WTC11 (cell line): Measurements from ENCODE around the gene SHROOM2.

Experiments
- CBFB ChIP-seq: sonication (generic); formaldehyde crosslinking; IDR thresholded peaks from 2 replicates; pipeline ENCODE4 v1.8.1; 2022; ENCODE audit warnings: mild to moderate bottlenecking, low read depth, missing genetic modification reagents
- ESRRA ChIP-seq: sonication (generic); formaldehyde crosslinking; IDR thresholded peaks from 2 replicates; pipeline ENCODE4 v1.8.1; 2022; ENCODE audit warnings: mild to moderate bottlenecking, missing genetic modification reagents, borderline replicate concordance
- FOXP1 ChIP-seq: sonication (generic); formaldehyde crosslinking; IDR thresholded peaks from 2 replicates; pipeline ENCODE4 v1.8.0; 2022; ENCODE audit warnings: missing genetic modification reagents, mild to moderate bottlenecking, moderate library complexity, borderline replicate concordance
- TEAD4 ChIP-seq: sonication (generic); formaldehyde crosslinking; IDR thresholded peaks from 2 replicates; pipeline ENCODE4 v1.8.0; 2022; ENCODE audit warnings: mild to moderate bottlenecking, missing genetic modification reagents
- ZNF232 ChIP-seq: sonication (generic); formaldehyde crosslinking; IDR thresholded peaks from 2 replicates; pipeline ENCODE4 v1.8.0; 2022; ENCODE audit warnings: mild to moderate bottlenecking, missing genetic modification reagents
- TF ChIP-seq, protein P1 (sequence below): fragments of 200-600 bp; IDR thresholded peaks from 2 replicates; pipeline ENCODE4 v1.8.0; 2022; ENCODE audit warnings: antibody characterized with exemption
- TF ChIP-seq, protein P2 (sequence below): sonication (generic); formaldehyde crosslinking; IDR thresholded peaks from 2 replicates; pipeline ENCODE4 v1.8.1; 2022; ENCODE audit warnings: low read depth, missing genetic modification reagents, borderline replicate concordance
- TF ChIP-seq, protein P3 (sequence below): sonication (generic); formaldehyde crosslinking; IDR thresholded peaks from 2 replicates; pipeline ENCODE4 v1.8.1; 2023; ENCODE audit warnings: mild to moderate bottlenecking, missing genetic modification reagents, moderate library complexity

DNA sequence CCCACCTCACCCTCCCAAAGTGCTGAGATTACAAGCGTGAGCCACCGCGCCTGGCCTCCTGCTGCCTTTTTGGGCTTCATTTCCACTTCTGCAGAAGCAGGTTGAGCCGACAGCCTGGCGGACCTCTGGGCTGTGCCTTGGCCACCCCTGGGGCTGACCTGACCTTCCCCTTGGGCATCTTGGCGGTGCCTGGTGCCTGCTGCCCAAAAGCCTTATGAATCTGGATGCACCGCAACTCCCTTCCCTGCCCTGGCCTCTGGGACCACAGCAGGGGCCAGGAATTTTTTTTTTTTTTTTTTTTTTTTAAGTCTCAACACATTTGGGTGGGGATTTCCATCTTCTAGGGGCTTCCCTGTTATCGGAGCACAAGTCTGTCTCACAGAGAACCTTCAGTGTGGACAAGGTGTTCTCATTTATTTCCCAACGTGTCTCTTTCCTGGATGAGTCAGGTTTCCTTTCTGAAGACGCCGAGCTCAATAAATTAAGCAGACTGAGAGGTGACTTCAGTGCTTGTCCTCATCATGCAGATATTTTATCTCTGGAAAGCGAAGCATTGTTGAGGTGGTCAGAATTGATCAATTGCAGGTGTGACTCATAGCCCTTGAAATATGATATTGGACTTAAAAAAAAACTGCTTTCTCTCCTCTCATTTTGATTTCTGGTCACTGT is 79.7 kb downstream of the SHROOM2 start:
- TF ChIP-seq ESRRA (CRISPR knock-in tag) (no peak), FOXP1 (no peak), CBFB (CRISPR knock-in tag) (no peak), TEAD4 (CRISPR knock-in tag) (no peak), ZNF232 (CRISPR knock-in tag) (no peak)
- TF ChIP-seq, protein P1, sequence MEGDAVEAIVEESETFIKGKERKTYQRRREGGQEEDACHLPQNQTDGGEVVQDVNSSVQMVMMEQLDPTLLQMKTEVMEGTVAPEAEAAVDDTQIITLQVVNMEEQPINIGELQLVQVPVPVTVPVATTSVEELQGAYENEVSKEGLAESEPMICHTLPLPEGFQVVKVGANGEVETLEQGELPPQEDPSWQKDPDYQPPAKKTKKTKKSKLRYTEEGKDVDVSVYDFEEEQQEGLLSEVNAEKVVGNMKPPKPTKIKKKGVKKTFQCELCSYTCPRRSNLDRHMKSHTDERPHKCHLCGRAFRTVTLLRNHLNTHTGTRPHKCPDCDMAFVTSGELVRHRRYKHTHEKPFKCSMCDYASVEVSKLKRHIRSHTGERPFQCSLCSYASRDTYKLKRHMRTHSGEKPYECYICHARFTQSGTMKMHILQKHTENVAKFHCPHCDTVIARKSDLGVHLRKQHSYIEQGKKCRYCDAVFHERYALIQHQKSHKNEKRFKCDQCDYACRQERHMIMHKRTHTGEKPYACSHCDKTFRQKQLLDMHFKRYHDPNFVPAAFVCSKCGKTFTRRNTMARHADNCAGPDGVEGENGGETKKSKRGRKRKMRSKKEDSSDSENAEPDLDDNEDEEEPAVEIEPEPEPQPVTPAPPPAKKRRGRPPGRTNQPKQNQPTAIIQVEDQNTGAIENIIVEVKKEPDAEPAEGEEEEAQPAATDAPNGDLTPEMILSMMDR = no peak
- TF ChIP-seq, protein P2, sequence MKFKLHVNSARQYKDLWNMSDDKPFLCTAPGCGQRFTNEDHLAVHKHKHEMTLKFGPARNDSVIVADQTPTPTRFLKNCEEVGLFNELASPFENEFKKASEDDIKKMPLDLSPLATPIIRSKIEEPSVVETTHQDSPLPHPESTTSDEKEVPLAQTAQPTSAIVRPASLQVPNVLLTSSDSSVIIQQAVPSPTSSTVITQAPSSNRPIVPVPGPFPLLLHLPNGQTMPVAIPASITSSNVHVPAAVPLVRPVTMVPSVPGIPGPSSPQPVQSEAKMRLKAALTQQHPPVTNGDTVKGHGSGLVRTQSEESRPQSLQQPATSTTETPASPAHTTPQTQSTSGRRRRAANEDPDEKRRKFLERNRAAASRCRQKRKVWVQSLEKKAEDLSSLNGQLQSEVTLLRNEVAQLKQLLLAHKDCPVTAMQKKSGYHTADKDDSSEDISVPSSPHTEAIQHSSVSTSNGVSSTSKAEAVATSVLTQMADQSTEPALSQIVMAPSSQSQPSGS (CRISPR knock-in tag) = no peak
- TF ChIP-seq, protein P3, sequence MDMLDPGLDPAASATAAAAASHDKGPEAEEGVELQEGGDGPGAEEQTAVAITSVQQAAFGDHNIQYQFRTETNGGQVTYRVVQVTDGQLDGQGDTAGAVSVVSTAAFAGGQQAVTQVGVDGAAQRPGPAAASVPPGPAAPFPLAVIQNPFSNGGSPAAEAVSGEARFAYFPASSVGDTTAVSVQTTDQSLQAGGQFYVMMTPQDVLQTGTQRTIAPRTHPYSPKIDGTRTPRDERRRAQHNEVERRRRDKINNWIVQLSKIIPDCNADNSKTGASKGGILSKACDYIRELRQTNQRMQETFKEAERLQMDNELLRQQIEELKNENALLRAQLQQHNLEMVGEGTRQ (CRISPR knock-in tag) = no peak
